ENCODE data around the gene ACTL10.

DNA sequence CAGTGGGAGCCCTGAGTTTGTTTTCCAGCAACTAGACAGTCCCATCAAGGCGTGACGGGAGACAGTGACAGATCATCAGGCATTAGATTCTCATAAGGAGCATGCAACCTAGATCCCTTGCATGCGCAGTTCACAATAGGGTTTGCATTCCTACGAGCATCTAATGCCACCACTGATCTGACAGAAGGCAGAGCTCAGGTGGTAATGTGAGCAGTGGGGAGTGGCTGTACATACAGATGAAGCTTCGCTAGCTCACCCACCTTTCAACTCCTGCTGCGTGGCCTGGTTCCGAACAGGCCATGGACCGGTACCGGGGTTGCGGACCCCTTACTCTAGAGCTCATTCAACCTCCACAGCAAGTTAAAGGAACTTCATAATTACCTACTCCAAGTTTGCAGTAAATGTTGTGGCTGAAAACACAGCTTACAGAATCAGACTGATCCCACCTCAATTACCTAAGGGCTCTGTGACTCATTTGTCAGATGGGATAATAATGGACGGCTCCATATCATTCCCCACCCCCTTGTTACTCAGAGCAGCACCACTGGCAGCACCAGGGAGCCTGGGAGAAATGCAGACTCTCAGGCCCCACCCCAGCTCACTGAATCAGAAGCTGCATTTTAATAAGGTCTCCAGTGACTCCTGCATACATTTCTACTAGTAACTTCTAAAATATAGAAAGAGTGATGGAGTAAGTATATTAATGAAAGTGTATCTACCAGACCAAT is 37.6 kb downstream of the ACTL10 start:
- TF ChIP-seq, protein P1, sequence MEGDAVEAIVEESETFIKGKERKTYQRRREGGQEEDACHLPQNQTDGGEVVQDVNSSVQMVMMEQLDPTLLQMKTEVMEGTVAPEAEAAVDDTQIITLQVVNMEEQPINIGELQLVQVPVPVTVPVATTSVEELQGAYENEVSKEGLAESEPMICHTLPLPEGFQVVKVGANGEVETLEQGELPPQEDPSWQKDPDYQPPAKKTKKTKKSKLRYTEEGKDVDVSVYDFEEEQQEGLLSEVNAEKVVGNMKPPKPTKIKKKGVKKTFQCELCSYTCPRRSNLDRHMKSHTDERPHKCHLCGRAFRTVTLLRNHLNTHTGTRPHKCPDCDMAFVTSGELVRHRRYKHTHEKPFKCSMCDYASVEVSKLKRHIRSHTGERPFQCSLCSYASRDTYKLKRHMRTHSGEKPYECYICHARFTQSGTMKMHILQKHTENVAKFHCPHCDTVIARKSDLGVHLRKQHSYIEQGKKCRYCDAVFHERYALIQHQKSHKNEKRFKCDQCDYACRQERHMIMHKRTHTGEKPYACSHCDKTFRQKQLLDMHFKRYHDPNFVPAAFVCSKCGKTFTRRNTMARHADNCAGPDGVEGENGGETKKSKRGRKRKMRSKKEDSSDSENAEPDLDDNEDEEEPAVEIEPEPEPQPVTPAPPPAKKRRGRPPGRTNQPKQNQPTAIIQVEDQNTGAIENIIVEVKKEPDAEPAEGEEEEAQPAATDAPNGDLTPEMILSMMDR (conservative IDR thresholded peaks at IDR 0.05; ENCODE audit: low read length): no peak
- no peak for TF ChIP-seq EZH2phosphoT487 (IDR thresholded peaks at IDR 0.05; ENCODE audit: borderline replicate concordance)
